Choroid plexus epithelial cell (primary cell): ENCODE data around the gene NT5C1B.
A peak's percentile ranks its signal among the peaks of the same experiment; 100 is the strongest.

ENCODE experiments used
- DNase-seq: peaks from one replicate; pipeline ENCODE4 v3.0.0-alpha.2; 2010; ENCODE audit warnings: low read depth
- H3K4me3 ChIP-seq: 2 replicates; pipeline ENCODE4 v1.5.1; 2011; ENCODE audit warnings: low read depth, mild to moderate bottlenecking, control low read depth, low read length, moderate library complexity
- TF ChIP-seq, protein P1 (sequence below): conservative IDR thresholded peaks from 2 replicates; pipeline ENCODE4 v1.5.1; 2011; ENCODE audit warnings: low read depth, mild to moderate bottlenecking, control low read depth, inconsistent platforms, low read length, moderate library complexity

NT5C1B gene

DNA sequence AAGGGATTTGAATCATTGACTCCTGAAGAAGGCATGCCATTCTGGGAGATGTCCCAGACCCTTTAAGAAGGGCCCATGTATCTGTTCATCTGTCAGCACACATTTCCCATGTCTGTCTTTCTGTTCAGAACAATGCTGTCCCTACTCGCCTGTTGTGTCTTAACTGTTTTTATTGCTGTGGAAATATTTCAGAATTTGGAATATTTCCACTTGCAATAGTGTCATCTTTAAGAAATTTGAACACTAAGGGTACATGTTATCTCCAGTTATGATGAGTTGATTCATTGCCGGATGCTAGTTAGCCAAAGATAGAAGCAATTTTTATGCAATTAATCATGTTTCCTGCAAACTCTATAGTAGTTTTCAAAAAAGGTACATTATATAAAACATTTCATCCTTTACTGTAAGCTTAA lies 36.9 kb upstream of the NT5C1B start:
- peak; percentile 85 for DNase-seq
- no peak overlapping the region for H3K4me3 ChIP-seq
- TF ChIP-seq, protein P1, sequence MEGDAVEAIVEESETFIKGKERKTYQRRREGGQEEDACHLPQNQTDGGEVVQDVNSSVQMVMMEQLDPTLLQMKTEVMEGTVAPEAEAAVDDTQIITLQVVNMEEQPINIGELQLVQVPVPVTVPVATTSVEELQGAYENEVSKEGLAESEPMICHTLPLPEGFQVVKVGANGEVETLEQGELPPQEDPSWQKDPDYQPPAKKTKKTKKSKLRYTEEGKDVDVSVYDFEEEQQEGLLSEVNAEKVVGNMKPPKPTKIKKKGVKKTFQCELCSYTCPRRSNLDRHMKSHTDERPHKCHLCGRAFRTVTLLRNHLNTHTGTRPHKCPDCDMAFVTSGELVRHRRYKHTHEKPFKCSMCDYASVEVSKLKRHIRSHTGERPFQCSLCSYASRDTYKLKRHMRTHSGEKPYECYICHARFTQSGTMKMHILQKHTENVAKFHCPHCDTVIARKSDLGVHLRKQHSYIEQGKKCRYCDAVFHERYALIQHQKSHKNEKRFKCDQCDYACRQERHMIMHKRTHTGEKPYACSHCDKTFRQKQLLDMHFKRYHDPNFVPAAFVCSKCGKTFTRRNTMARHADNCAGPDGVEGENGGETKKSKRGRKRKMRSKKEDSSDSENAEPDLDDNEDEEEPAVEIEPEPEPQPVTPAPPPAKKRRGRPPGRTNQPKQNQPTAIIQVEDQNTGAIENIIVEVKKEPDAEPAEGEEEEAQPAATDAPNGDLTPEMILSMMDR, result no peak

DNA sequence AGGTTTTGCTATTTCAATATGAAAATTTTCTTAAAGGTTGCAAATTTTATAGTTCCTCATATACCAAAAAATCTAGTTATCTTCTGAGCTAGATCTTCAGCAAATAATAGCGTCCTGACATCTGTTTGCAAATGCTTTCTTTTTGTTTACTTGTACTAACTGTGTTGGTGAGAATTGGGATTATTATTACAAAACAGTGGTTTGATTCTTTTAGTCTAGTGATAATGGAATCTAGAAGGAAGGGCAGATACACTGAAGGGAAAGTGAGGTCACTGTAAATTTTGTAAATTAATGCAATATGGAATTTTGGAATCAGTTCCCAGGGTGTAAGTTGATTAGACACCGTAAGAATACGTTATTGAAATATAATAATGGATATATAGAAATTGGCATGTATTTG lies 36.2 kb upstream of the NT5C1B start:
- TF ChIP-seq, protein P1, result no peak
- DNase-seq, result no peak
- H3K4me3 ChIP-seq, result no peak overlapping the region

DNA sequence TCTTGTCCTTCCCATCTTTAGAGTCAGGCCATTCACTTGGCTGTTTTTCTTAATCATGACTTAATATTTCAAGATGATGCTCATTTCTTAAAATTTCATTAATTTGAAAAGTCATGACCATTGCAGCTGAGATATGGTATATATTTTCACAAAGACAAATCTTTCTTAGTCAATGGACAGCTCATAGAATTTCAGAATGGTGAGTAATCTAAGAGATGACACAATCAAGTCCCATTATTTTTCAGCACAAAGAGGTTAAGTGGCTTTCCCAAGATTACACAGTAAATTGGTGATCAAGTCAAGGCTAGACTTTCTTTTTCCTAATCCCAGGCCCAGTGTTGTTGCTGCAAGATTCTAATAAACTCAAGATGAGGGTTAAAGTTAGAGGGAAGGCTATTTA lies 34.4 kb upstream of the NT5C1B start:
- TF ChIP-seq, protein P1, result no peak
- H3K4me3 ChIP-seq, result no peak overlapping the region
- DNase-seq, result peak; percentile 73

DNA sequence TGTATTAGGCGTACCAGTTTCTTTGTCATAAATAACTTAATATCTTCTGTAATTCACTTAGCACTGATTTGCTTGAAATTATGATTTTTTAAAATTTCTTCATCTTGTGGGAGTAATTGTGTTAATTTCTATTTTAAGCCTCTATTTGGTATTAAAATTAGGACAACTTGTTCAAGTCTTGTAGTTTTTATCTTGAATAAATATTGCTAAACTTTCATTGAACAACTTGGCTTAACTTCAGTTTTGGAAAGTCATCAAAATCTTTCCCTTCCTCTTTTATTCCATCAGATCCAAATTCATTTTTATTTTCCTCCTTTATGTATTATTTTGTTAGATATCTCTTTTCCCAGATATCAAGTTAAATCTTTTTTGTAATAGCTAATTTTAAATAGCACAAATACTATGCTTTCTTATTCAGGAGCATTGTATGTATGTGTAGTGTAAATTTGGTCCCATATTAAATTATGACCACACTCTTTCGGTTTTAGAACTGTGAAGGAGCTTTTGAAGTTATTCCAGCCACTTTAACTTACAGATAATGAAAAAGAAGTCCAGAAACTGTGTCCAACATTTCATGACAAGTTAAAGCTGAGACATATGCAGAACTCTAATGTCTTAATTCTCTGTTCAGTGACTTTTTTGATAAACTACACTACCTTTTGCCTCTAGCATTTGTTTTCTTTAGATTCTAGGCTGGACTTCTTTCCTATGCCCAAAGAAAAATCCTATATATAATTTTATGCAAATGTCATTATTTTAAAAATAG lies 31.7 kb upstream of the NT5C1B start:
- no peak overlapping the region for H3K4me3 ChIP-seq
- no peak for DNase-seq
- TF ChIP-seq, protein P1, result no peak

DNA sequence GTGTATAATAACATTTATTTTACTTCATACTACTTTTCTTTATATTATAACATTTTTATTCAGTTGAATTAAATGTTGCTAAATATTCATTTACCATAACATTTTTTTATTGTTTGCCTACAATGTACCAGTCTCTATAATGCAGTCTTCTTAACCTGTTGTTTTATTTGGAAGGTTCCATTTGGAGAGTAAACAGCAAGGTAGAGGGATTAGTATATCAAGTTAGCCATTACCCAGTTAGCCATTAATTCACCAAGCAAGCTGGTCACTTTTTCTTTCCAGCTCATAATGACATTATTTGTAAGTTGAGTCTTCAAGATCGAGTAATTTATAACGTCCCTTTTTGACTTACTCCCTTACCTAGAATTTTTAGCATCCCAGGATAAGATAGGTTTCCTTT lies 29.7 kb upstream of the NT5C1B start:
- H3K4me3 ChIP-seq, result no peak overlapping the region
- TF ChIP-seq, protein P1, result no peak
- DNase-seq, result no peak

DNA sequence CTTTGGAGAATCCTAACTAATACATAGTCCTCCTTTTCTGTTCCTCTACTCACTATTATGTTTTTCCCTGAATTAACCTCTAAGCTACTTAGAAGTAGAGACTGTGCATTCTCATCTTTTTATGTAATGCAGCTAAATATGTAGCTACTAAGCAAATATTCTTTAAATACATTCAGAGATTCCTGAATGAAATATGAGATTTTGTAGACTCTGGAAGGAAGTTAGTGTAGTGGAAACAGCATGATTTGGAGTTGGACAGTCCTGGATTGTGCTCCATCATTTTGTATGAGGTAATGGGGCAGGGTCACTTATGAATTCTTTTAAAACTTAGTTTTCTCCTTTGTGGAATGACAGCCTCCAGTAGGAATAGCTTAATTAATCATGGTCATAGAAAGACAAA lies 24.7 kb upstream of the NT5C1B start:
- peak; percentile 62 for DNase-seq
- TF ChIP-seq, protein P1, result no peak
- no peak overlapping the region for H3K4me3 ChIP-seq

DNA sequence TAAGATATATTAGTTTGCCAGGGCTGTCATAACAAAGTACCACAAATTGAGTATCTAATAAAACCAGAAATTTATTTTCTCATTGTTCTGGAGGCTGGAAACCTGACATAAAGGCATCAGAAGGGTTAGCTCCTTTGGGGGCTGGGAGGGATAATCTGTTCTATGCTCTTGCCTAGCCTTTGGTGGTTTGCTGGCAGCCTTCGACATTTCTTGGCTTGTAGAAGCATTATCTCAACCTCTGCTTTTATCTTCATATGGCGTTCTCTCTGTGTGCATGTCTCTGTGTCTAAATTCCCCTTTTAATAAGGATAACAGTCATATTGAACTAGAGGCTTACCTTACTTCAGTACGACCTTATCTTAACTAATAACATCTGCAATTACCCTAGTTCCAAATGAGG lies 22.8 kb upstream of the NT5C1B start:
- TF ChIP-seq, protein P1, result no peak
- no peak overlapping the region for H3K4me3 ChIP-seq
- DNase-seq, result no peak
